Measurements from ENCODE around the gene ATP11A.

Gene ATP11A

GRCh38 chr13:112737294-112737693 lies 47.5 kb downstream of the ATP11A start:
- H3K4me3 ChIP-seq (ENCODE audit: low read length): no peak overlapping the region
- DNase-seq: no peak

GRCh38 chr13:112738606-112739005 lies 48.8 kb downstream of the ATP11A start:
- no peaks in the 10 kb centered on the region for H4K20me1 ChIP-seq (ENCODE audit: insufficient read depth, low read length)
- H3K36me3 ChIP-seq (replicated peaks; ENCODE audit: insufficient read depth, low read length): no peaks in the 10 kb centered on the region
- no peak overlapping the region for H3K9ac ChIP-seq (ENCODE audit: low read length)
- H3K9me2 ChIP-seq (replicated peaks; ENCODE audit: insufficient read depth, low read length): no peaks in the 10 kb centered on the region
- TF ChIP-seq EZH2 (optimal IDR thresholded peaks at IDR 0.05; ENCODE audit: low read depth, low read length) (no peak), EZH2phosphoT487 (IDR thresholded peaks at IDR 0.05; ENCODE audit: low read length) (no peak)
- TF ChIP-seq, protein P1, sequence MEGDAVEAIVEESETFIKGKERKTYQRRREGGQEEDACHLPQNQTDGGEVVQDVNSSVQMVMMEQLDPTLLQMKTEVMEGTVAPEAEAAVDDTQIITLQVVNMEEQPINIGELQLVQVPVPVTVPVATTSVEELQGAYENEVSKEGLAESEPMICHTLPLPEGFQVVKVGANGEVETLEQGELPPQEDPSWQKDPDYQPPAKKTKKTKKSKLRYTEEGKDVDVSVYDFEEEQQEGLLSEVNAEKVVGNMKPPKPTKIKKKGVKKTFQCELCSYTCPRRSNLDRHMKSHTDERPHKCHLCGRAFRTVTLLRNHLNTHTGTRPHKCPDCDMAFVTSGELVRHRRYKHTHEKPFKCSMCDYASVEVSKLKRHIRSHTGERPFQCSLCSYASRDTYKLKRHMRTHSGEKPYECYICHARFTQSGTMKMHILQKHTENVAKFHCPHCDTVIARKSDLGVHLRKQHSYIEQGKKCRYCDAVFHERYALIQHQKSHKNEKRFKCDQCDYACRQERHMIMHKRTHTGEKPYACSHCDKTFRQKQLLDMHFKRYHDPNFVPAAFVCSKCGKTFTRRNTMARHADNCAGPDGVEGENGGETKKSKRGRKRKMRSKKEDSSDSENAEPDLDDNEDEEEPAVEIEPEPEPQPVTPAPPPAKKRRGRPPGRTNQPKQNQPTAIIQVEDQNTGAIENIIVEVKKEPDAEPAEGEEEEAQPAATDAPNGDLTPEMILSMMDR (IDR thresholded peaks at IDR 0.05; ENCODE audit: low read length): no peak
- DNase-seq: no peak
- no peaks in the 10 kb centered on the region for H3F3A ChIP-seq (ENCODE audit: insufficient read depth, low read length)
- H2AFZ ChIP-seq (ENCODE audit: low read length): no peak overlapping the region
- no peaks in the 10 kb centered on the region for H3K4me1 ChIP-seq (ENCODE audit: low read length)
- H3K4me3 ChIP-seq (ENCODE audit: low read length): no peak overlapping the region
- H3K79me2 ChIP-seq (ENCODE audit: low read length): peaks cover 50% of the 10 kb centered on the region
- H3K27ac ChIP-seq (ENCODE audit: low read length): no peak overlapping the region
- no peaks in the 10 kb centered on the region for H3K9me3 ChIP-seq (replicated peaks; ENCODE audit: insufficient read depth, low read length)
- H3K27me3 ChIP-seq (replicated peaks; ENCODE audit: insufficient read depth, low read length): no peaks in the 10 kb centered on the region
- H3K4me2 ChIP-seq (ENCODE audit: low read depth, low read length): no peak overlapping the region

More at GRCh38 chr13:112737294-112737693, 47.5 kb downstream of the ATP11A start:
- Histone ChIP-seq H3K9me2 (replicated peaks; ENCODE audit: insufficient read depth, low read length) (no peaks in the 10 kb centered on the region), H3K4me2 (ENCODE audit: low read depth, low read length) (no peak overlapping the region), H3K9me3 (replicated peaks; ENCODE audit: insufficient read depth, low read length) (no peaks in the 10 kb centered on the region), H4K20me1 (ENCODE audit: insufficient read depth, low read length) (no peaks in the 10 kb centered on the region), H3K36me3 (replicated peaks; ENCODE audit: insufficient read depth, low read length) (no peaks in the 10 kb centered on the region), H3F3A (ENCODE audit: insufficient read depth, low read length) (no peaks in the 10 kb centered on the region), H3K27ac (ENCODE audit: low read length) (no peak overlapping the region), H2AFZ (ENCODE audit: low read length) (no peak overlapping the region), H3K9ac (ENCODE audit: low read length) (no peak overlapping the region), H3K79me2 (ENCODE audit: low read length) (peaks cover 40% of the 10 kb centered on the region), H3K4me1 (ENCODE audit: low read length) (no peaks in the 10 kb centered on the region), H3K27me3 (replicated peaks; ENCODE audit: insufficient read depth, low read length) (no peaks in the 10 kb centered on the region)
- TF ChIP-seq EZH2 (optimal IDR thresholded peaks at IDR 0.05; ENCODE audit: low read depth, low read length) (no peak), EZH2phosphoT487 (IDR thresholded peaks at IDR 0.05; ENCODE audit: low read length) (no peak)
- TF ChIP-seq, protein P1 (IDR thresholded peaks at IDR 0.05; ENCODE audit: low read length): no peak

DNA sequence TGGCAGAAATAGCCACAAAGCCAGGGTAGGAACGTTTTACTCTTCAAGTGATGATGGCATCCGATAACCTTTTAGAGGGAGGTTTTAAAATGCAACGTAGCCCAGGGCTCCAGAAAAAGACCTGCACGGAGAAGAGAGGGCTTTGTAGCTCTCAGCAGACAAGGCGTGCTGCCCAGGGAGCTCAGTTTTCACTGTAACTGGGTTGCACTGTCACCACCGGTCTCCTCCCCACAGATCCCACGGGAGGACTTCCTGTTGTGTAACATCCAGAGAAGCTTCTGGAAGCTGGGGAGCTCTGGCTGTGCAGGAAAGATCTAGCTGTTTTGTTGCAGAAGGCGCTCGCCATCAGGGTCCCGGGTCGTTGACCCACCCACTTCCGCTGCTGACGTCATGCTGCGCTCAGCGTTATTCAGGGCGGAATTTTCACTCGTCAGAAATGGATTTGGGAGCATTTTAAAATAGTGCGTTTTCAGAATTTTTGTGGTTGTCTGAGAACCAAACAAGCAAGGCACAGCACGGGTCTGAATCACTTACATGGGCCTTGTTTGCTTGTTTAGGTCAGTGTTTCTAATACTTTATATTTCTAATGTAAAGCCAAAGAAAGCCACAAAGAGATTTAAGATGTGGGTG lies 50.8 kb downstream of the ATP11A start:
- H4K20me1 ChIP-seq (ENCODE audit: insufficient read depth, low read length): no peaks in the 10 kb centered on the region
- no peaks in the 10 kb centered on the region for H3F3A ChIP-seq (ENCODE audit: insufficient read depth, low read length)
- peaks cover 59% of the 10 kb centered on the region for H3K79me2 ChIP-seq (ENCODE audit: low read length)
- no peak overlapping the region for H3K4me2 ChIP-seq (ENCODE audit: low read depth, low read length)
- H3K9me2 ChIP-seq (replicated peaks; ENCODE audit: insufficient read depth, low read length): no peaks in the 10 kb centered on the region
- no peaks in the 10 kb centered on the region for H3K36me3 ChIP-seq (replicated peaks; ENCODE audit: insufficient read depth, low read length)
- no peak overlapping the region for H3K9ac ChIP-seq (ENCODE audit: low read length)
- H3K4me3 ChIP-seq (ENCODE audit: low read length): no peak overlapping the region
- DNase-seq: no peak
- no peak for TF ChIP-seq EZH2 (optimal IDR thresholded peaks at IDR 0.05; ENCODE audit: low read depth, low read length)
- TF ChIP-seq EZH2phosphoT487 (IDR thresholded peaks at IDR 0.05; ENCODE audit: low read length): no peak
- TF ChIP-seq, protein P1 (IDR thresholded peaks at IDR 0.05; ENCODE audit: low read length): no peak
- no peaks in the 10 kb centered on the region for H3K4me1 ChIP-seq (ENCODE audit: low read length)
- no peaks in the 10 kb centered on the region for H3K9me3 ChIP-seq (replicated peaks; ENCODE audit: insufficient read depth, low read length)
- no peak overlapping the region for H3K27ac ChIP-seq (ENCODE audit: low read length)
- no peaks in the 10 kb centered on the region for H3K27me3 ChIP-seq (replicated peaks; ENCODE audit: insufficient read depth, low read length)
- H2AFZ ChIP-seq (ENCODE audit: low read length): no peak overlapping the region
